H9 (cell line): ENCODE measurements around the gene RPS19. TPM values are rescaled to one million over a fixed set of nuclear protein-coding genes. Genes with fewer than 3 reads are reported as not detected.

Experiments
- DNase-seq: peaks from one replicate; pipeline ENCODE4 v3.0.0-alpha.2; 2017
- H2AFZ ChIP-seq: one replicate; pipeline ENCODE4 v1.6.1; 2013; ENCODE audit warnings: mild to moderate bottlenecking, low read length, control low read depth, moderate library complexity
- H2AK5ac ChIP-seq: 2 replicates; pipeline ENCODE4 v1.6.1; 2013; ENCODE audit warnings: low read length, control low read depth, mixed read lengths; ENCODE audit not compliant: insufficient read length
- H2BK120ac ChIP-seq: one replicate; pipeline ENCODE4 v1.6.1; 2013; ENCODE audit warnings: low read depth, mild to moderate bottlenecking, low read length, control low read depth, inconsistent platforms; ENCODE audit not compliant: poor library complexity, severe bottlenecking
- H2BK12ac ChIP-seq: 2 replicates; pipeline ENCODE4 v1.6.1; 2013; ENCODE audit warnings: low read length, control low read depth, mixed read lengths, low read depth; ENCODE audit not compliant: insufficient read length
- H2BK15ac ChIP-seq: 2 replicates; pipeline ENCODE4 v1.6.1; 2013; ENCODE audit warnings: low read depth, low read length, control low read depth
- H2BK20ac ChIP-seq: one replicate; pipeline ENCODE4 v1.6.1; 2013; ENCODE audit warnings: low read depth, mild to moderate bottlenecking, low read length, control low read depth, inconsistent platforms; ENCODE audit not compliant: poor library complexity, severe bottlenecking
- H2BK5ac ChIP-seq: 2 replicates; pipeline ENCODE4 v1.6.1; 2013; ENCODE audit warnings: low read length, control low read depth, mixed read lengths; ENCODE audit not compliant: insufficient read length
- H3K14ac ChIP-seq: 2 replicates; pipeline ENCODE4 v1.6.1; 2013; ENCODE audit warnings: low read length, control low read depth; ENCODE audit not compliant: insufficient read depth
- H3K18ac ChIP-seq: 2 replicates; pipeline ENCODE4 v1.6.1; 2013; ENCODE audit warnings: low read depth, mild to moderate bottlenecking, mixed read lengths, low read length, control low read depth; ENCODE audit not compliant: insufficient read length
- H3K23ac ChIP-seq: 2 replicates; pipeline ENCODE4 v1.6.1; 2013; ENCODE audit warnings: low read length, control low read depth, mixed read lengths, low read depth; ENCODE audit not compliant: insufficient read length
- H3K23me2 ChIP-seq: 2 replicates; pipeline ENCODE4 v1.6.1; 2013; ENCODE audit warnings: low read depth, mild to moderate bottlenecking, mixed read lengths, low read length, control low read depth; ENCODE audit not compliant: insufficient read length, poor library complexity, severe bottlenecking
- H3K27ac ChIP-seq: 2 replicates; pipeline ENCODE4 v1.5.1; 2013; ENCODE audit warnings: low read length, control low read depth, mixed read lengths, low read depth; ENCODE audit not compliant: insufficient read length
- H3K27me3 ChIP-seq: 2 replicates; pipeline ENCODE4 v1.6.1; 2013; ENCODE audit warnings: low read length, control low read depth, inconsistent platforms; ENCODE audit not compliant: insufficient read depth
- H3K4ac ChIP-seq: 2 replicates; pipeline ENCODE4 v1.6.1; 2013; ENCODE audit warnings: low read depth, mild to moderate bottlenecking, control low read depth, inconsistent platforms, low read length, moderate library complexity
- H3K4me1 ChIP-seq: 2 replicates; pipeline ENCODE4 v1.6.1; 2013; ENCODE audit warnings: low read length, control low read depth, inconsistent platforms; ENCODE audit not compliant: insufficient read depth
- H3K4me2 ChIP-seq: 2 replicates; pipeline ENCODE4 v1.6.1; 2013; ENCODE audit warnings: low read length, control low read depth, mixed read lengths; ENCODE audit not compliant: insufficient read length, insufficient read depth
- H3K56ac ChIP-seq: 2 replicates; pipeline ENCODE4 v1.6.1; 2013; ENCODE audit warnings: low read depth, mild to moderate bottlenecking, mixed read lengths, low read length, control low read depth; ENCODE audit not compliant: insufficient read length
- H3K79me1 ChIP-seq: 2 replicates; pipeline ENCODE4 v1.6.1; 2013; ENCODE audit warnings: low read depth, mild to moderate bottlenecking, moderate library complexity, low read length, control low read depth, inconsistent platforms; ENCODE audit not compliant: insufficient read depth, poor library complexity, severe bottlenecking
- H3K79me2 ChIP-seq: 2 replicates; pipeline ENCODE4 v1.6.1; 2013; ENCODE audit warnings: low read length, control low read depth, inconsistent platforms; ENCODE audit not compliant: insufficient read depth
- H3K9ac ChIP-seq: 2 replicates; pipeline ENCODE4 v1.6.1; 2013; ENCODE audit warnings: low read length, control low read depth, mixed read lengths; ENCODE audit not compliant: insufficient read length; ENCODE audit errors: extremely low read depth
- H3K9me3 ChIP-seq: one replicate; pipeline ENCODE4 v1.6.1; 2013; ENCODE audit warnings: low read depth, low read length, inconsistent platforms; ENCODE audit not compliant: control insufficient read depth
- H3T11ph ChIP-seq: one replicate; pipeline ENCODE4 v1.6.1; 2013; ENCODE audit warnings: mild to moderate bottlenecking, low read length, control low read depth, inconsistent platforms
- H4K20me1 ChIP-seq: one replicate; pipeline ENCODE4 v1.6.1; 2013; ENCODE audit not compliant: control insufficient read depth, insufficient read length, insufficient read depth
- H4K5ac ChIP-seq: 2 replicates; pipeline ENCODE4 v1.6.1; 2013; ENCODE audit warnings: low read depth, mild to moderate bottlenecking, mixed read lengths, low read length, control low read depth; ENCODE audit not compliant: insufficient read length
- H4K8ac ChIP-seq: replicated peaks from 2 replicates; pipeline ENCODE4 v1.6.1; 2013; ENCODE audit warnings: low read length, control low read depth, mixed read lengths, low read depth; ENCODE audit not compliant: insufficient read length
- H4K91ac ChIP-seq: 2 replicates; pipeline ENCODE4 v1.6.1; 2013; ENCODE audit warnings: low read depth, mild to moderate bottlenecking, moderate library complexity, mixed read lengths, low read length, control low read depth; ENCODE audit not compliant: insufficient read length
- H3K27ac Mint-ChIP-seq, 3 experiments: 2 replicates in 2 of 3; 3 replicates in 1 of 3; pipeline ENCODE4 v1.8.0; 2020 to 2021; ENCODE audit warnings: mixed read lengths in 3 of 3, mild to moderate bottlenecking in 1 of 3, moderate library complexity in 1 of 3
- H3K27me3 Mint-ChIP-seq: 2 replicates; pipeline ENCODE4 v1.8.0; 2021; ENCODE audit warnings: low read depth, mild to moderate bottlenecking, moderate library complexity, mixed read lengths
- H3K36me3 Mint-ChIP-seq, 3 experiments: 2 replicates in 2 of 3; 3 replicates in 1 of 3; pipeline ENCODE4 v1.8.0; 2020 to 2021; ENCODE audit warnings: low read depth in 3 of 3, mixed read lengths in 3 of 3; ENCODE audit not compliant: insufficient read depth in 1 of 3
- H3K4me1 Mint-ChIP-seq, 2 experiments: 2 replicates each; pipeline ENCODE4 v1.8.0; 2020; ENCODE audit warnings: mixed read lengths in 2 of 2
- H3K4me3 Mint-ChIP-seq, 2 experiments: 2 replicates in 1 of 2; 3 replicates in 1 of 2; pipeline ENCODE4 v1.8.0; 2020 to 2021; ENCODE audit warnings: mild to moderate bottlenecking in 2 of 2, mixed read lengths in 2 of 2, moderate library complexity in 1 of 2
- H3K9me3 Mint-ChIP-seq, 2 experiments: 2 replicates in 1 of 2; 3 replicates in 1 of 2; pipeline ENCODE4 v1.8.0; 2020; ENCODE audit warnings: mild to moderate bottlenecking in 2 of 2, mixed read lengths in 2 of 2, moderate library complexity in 1 of 2
- CTCF ChIP-seq: fragments of 200-600 bp; sonication (generic); conservative IDR thresholded peaks from 3 replicates; pipeline ENCODE4 v1.8.0; 2021; ENCODE audit warnings: antibody characterized with exemption, mild to moderate bottlenecking
- WGBS: extraction: QIAGEN DNeasy Blood & Tissue Kit; methylation state at CpG from one replicate; pipeline ENCODE4 v1.1.7; 2013; ENCODE audit warnings: missing lambda C conversion rate, low lambda C conversion rate, mixed read lengths; ENCODE audit not compliant: insufficient read length; ENCODE audit errors: extremely low coverage; 5-methylcytosine and 5-hydroxymethylcytosine counted together
- total RNA-seq: library from RNA; stranded (reverse); gene quantifications from 2 replicates; pipeline ENCODE4 v1.2.1, GENCODE V29; 2021

The RPS19 gene
- total RNA-seq, 1 experiment from 2014 or later = 3,024 TPM

GRCh38 chr19:41897820-41898219 is 37.8 kb downstream of the RPS19 start:
- H3K18ac ChIP-seq = no peak overlapping the region
- H2AK5ac ChIP-seq = no peak overlapping the region
- H2BK20ac ChIP-seq = no peak overlapping the region
- H4K91ac ChIP-seq = no peak overlapping the region
- H2BK5ac ChIP-seq = no peak overlapping the region
- WGBS = no CpG with 5 or more reads among the region's 24 CpGs
- H3K27me3 ChIP-seq = no peaks in the 10 kb centered on the region
- no peaks in the 10 kb centered on the region for H3K79me2 ChIP-seq
- no peaks in the 10 kb centered on the region; the same call in 1 of the 2 replicates for H3K27me3 Mint-ChIP-seq
- H3K4me3 Mint-ChIP-seq = no peak overlapping the region; a peak in 1 of 5 replicates
- H3K9ac ChIP-seq = no peak overlapping the region
- DNase-seq = no peak
- H3K14ac ChIP-seq = no peak overlapping the region
- no peaks in the 10 kb centered on the region for H3K79me1 ChIP-seq
- H3K4me2 ChIP-seq = no peak overlapping the region
- no peak overlapping the region for H3K23ac ChIP-seq
- H3K23me2 ChIP-seq = no peaks in the 10 kb centered on the region
- H3K9me3 Mint-ChIP-seq = no peaks in the 10 kb centered on the region
- no peaks in the 10 kb centered on the region; the same call in 1 of the 2 replicates for H3K4me1 ChIP-seq
- H2BK12ac ChIP-seq = no peak overlapping the region
- peak overlapping the region; percentile 34 to 68 (median 42); a peak in 3 of 7 replicates for H3K27ac Mint-ChIP-seq
- peaks cover 12 to 48% (median 46%) of the 10 kb centered on the region in 3 experiments; a peak in 6 of 7 replicates for H3K36me3 Mint-ChIP-seq
- no peak overlapping the region for H2AFZ ChIP-seq
- no peak overlapping the region for H2BK15ac ChIP-seq
- H3K4me1 Mint-ChIP-seq = peaks cover 0 to 31% of the 10 kb centered on the region in 2 experiments; a peak in 2 of 4 replicates
- no peak overlapping the region for H4K5ac ChIP-seq
- H3T11ph ChIP-seq = no peak overlapping the region
- H4K8ac ChIP-seq = no peak overlapping the region
- no peaks in the 10 kb centered on the region for H3K9me3 ChIP-seq
- no peak overlapping the region for H3K27ac ChIP-seq
- H3K4ac ChIP-seq = no peak overlapping the region
- no peak overlapping the region for H2BK120ac ChIP-seq
- TF ChIP-seq CTCF = no peak
- no peaks in the 10 kb centered on the region for H4K20me1 ChIP-seq
- no peak overlapping the region for H3K56ac ChIP-seq
